Measurements from ENCODE around the gene SLC22A16. TPM values are rescaled to one million over a fixed set of nuclear protein-coding genes. Genes with fewer than 3 reads are reported as not detected.

The SLC22A16 gene
- total and polyA plus RNA-seq, 4 donors, result 0.63 to 1.3 (median 0.77) TPM

GRCh38 chr6:110432285-110432900, 44.0 kb downstream of the SLC22A16 start:
- H3K4me1 ChIP-seq (ENCODE audit: control insufficient read depth, insufficient read depth, low read length), result no peaks in the 10 kb centered on the region
- DNase-seq (ENCODE audit: low read depth in 4 of 6, low spot score in 6 of 6), result no peak
- H3K36me3 ChIP-seq (ENCODE audit: control insufficient read depth, insufficient read depth, low read length), result no peaks in the 10 kb centered on the region
- no peaks in the 10 kb centered on the region for H3K9me3 ChIP-seq (ENCODE audit: control insufficient read depth, insufficient read depth, low read length)
- no peak overlapping the region for H3K27ac ChIP-seq (ENCODE audit: low read depth, low read length)
- WGBS (ENCODE audit: insufficient coverage), result 30% methylated on average over 2 of the region's 3 CpGs
- H3K27me3 ChIP-seq (ENCODE audit: control insufficient read depth, insufficient read depth, low read length), result no peaks in the 10 kb centered on the region
- no peak overlapping the region for H3K4me3 ChIP-seq (ENCODE audit: low read depth, low read length)

GRCh38 chr6:110430741-110431140, 45.7 kb downstream of the SLC22A16 start:
- 80% methylated on average over 1 of the region's 4 CpGs for WGBS (ENCODE audit: insufficient coverage)
- Histone ChIP-seq H3K27ac (ENCODE audit: low read depth, low read length) (no peak overlapping the region), H3K4me3 (ENCODE audit: low read depth, low read length) (no peak overlapping the region), H3K4me1 (ENCODE audit: control insufficient read depth, insufficient read depth, low read length) (no peaks in the 10 kb centered on the region), H3K9me3 (ENCODE audit: control insufficient read depth, insufficient read depth, low read length) (no peaks in the 10 kb centered on the region), H3K27me3 (ENCODE audit: control insufficient read depth, insufficient read depth, low read length) (no peaks in the 10 kb centered on the region), H3K36me3 (ENCODE audit: control insufficient read depth, insufficient read depth, low read length) (no peaks in the 10 kb centered on the region)
- no peak for DNase-seq (ENCODE audit: low read depth in 4 of 6, low spot score in 6 of 6)

GRCh38 chr6:110430236-110430635, 46.2 kb downstream of the SLC22A16 start:
- DNase-seq (ENCODE audit: low read depth in 4 of 6, low spot score in 6 of 6), result no peak
- Histone ChIP-seq H3K27me3 (ENCODE audit: control insufficient read depth, insufficient read depth, low read length) (no peaks in the 10 kb centered on the region), H3K4me1 (ENCODE audit: control insufficient read depth, insufficient read depth, low read length) (no peaks in the 10 kb centered on the region), H3K4me3 (ENCODE audit: low read depth, low read length) (no peak overlapping the region), H3K27ac (ENCODE audit: low read depth, low read length) (no peak overlapping the region), H3K9me3 (ENCODE audit: control insufficient read depth, insufficient read depth, low read length) (no peaks in the 10 kb centered on the region), H3K36me3 (ENCODE audit: control insufficient read depth, insufficient read depth, low read length) (no peaks in the 10 kb centered on the region)
- WGBS (ENCODE audit: insufficient coverage), result 53% methylated on average over 4 of the region's 5 CpGs

GRCh38 chr6:110428153-110428552, 48.3 kb downstream of the SLC22A16 start:
- WGBS (ENCODE audit: insufficient coverage), result no CpG with 5 or more reads among the region's 2 CpGs
- no peak for DNase-seq (ENCODE audit: low read depth in 4 of 6, low spot score in 6 of 6)
- Histone ChIP-seq H3K27me3 (ENCODE audit: control insufficient read depth, insufficient read depth, low read length) (no peaks in the 10 kb centered on the region), H3K9me3 (ENCODE audit: control insufficient read depth, insufficient read depth, low read length) (no peaks in the 10 kb centered on the region), H3K27ac (ENCODE audit: low read depth, low read length) (no peak overlapping the region), H3K4me1 (ENCODE audit: control insufficient read depth, insufficient read depth, low read length) (no peaks in the 10 kb centered on the region), H3K36me3 (ENCODE audit: control insufficient read depth, insufficient read depth, low read length) (no peaks in the 10 kb centered on the region), H3K4me3 (ENCODE audit: low read depth, low read length) (no peak overlapping the region)

- no peak overlapping the region for H3K4me3 ChIP-seq (ENCODE audit: low read depth, low read length)
- 43% methylated on average over 1 of the region's 5 CpGs for WGBS (ENCODE audit: insufficient coverage)
- DNase-seq (ENCODE audit: low read depth in 4 of 6, low spot score in 6 of 6), result peak in 1 of 6 donors; percentile 64
Observed at GRCh38 chr6:110425816-110426215, 50.6 kb downstream of the SLC22A16 start.

GRCh38 chr6:110422444-110422822, 54.0 kb downstream of the SLC22A16 start:
- Histone ChIP-seq H3K9me3 (ENCODE audit: control insufficient read depth, insufficient read depth, low read length) (no peaks in the 10 kb centered on the region), H3K4me3 (ENCODE audit: low read depth, low read length) (no peak overlapping the region), H3K36me3 (ENCODE audit: control insufficient read depth, insufficient read depth, low read length) (no peaks in the 10 kb centered on the region), H3K27ac (ENCODE audit: low read depth, low read length) (no peak overlapping the region), H3K4me1 (ENCODE audit: control insufficient read depth, insufficient read depth, low read length) (no peaks in the 10 kb centered on the region), H3K27me3 (ENCODE audit: control insufficient read depth, insufficient read depth, low read length) (no peaks in the 10 kb centered on the region)
- no peak for DNase-seq (ENCODE audit: low read depth in 4 of 6, low spot score in 6 of 6)

More at GRCh38 chr6:110425816-110426215, 50.6 kb downstream of the SLC22A16 start:
- Histone ChIP-seq H3K27ac (ENCODE audit: low read depth, low read length) (no peak overlapping the region), H3K27me3 (ENCODE audit: control insufficient read depth, insufficient read depth, low read length) (no peaks in the 10 kb centered on the region), H3K4me1 (ENCODE audit: control insufficient read depth, insufficient read depth, low read length) (no peaks in the 10 kb centered on the region), H3K36me3 (ENCODE audit: control insufficient read depth, insufficient read depth, low read length) (no peaks in the 10 kb centered on the region), H3K9me3 (ENCODE audit: control insufficient read depth, insufficient read depth, low read length) (no peaks in the 10 kb centered on the region)

GRCh38 chr6:110421749-110422443, 54.5 kb downstream of the SLC22A16 start:
- Histone ChIP-seq H3K4me1 (ENCODE audit: control insufficient read depth, insufficient read depth, low read length) (no peaks in the 10 kb centered on the region), H3K36me3 (ENCODE audit: control insufficient read depth, insufficient read depth, low read length) (no peaks in the 10 kb centered on the region), H3K4me3 (ENCODE audit: low read depth, low read length) (no peak overlapping the region), H3K27me3 (ENCODE audit: control insufficient read depth, insufficient read depth, low read length) (no peaks in the 10 kb centered on the region), H3K9me3 (ENCODE audit: control insufficient read depth, insufficient read depth, low read length) (no peaks in the 10 kb centered on the region), H3K27ac (ENCODE audit: low read depth, low read length) (no peak overlapping the region)
- DNase-seq (ENCODE audit: low read depth in 4 of 6, low spot score in 6 of 6), result no peak
- 72% methylated on average over 3 of the region's 4 CpGs for WGBS (ENCODE audit: insufficient coverage)

GRCh38 chr6:110419028-110419739, 57.2 kb downstream of the SLC22A16 start:
- WGBS (ENCODE audit: insufficient coverage), result 78% methylated on average over 5 of the region's 6 CpGs
- no peaks in the 10 kb centered on the region for H3K36me3 ChIP-seq (ENCODE audit: control insufficient read depth, insufficient read depth, low read length)
- no peak overlapping the region for H3K4me3 ChIP-seq (ENCODE audit: low read depth, low read length)
- no peak overlapping the region for H3K27ac ChIP-seq (ENCODE audit: low read depth, low read length)
- H3K9me3 ChIP-seq (ENCODE audit: control insufficient read depth, insufficient read depth, low read length), result no peaks in the 10 kb centered on the region
- H3K27me3 ChIP-seq (ENCODE audit: control insufficient read depth, insufficient read depth, low read length), result no peaks in the 10 kb centered on the region
- peaks cover 15% of the 10 kb centered on the region for H3K4me1 ChIP-seq (ENCODE audit: control insufficient read depth, insufficient read depth, low read length)
- DNase-seq (ENCODE audit: low read depth in 4 of 6, low spot score in 6 of 6), result no peak

- Histone ChIP-seq H3K4me1 (ENCODE audit: control insufficient read depth, insufficient read depth, low read length) (peaks cover 21% of the 10 kb centered on the region), H3K36me3 (ENCODE audit: control insufficient read depth, insufficient read depth, low read length) (no peaks in the 10 kb centered on the region), H3K9me3 (ENCODE audit: control insufficient read depth, insufficient read depth, low read length) (no peaks in the 10 kb centered on the region), H3K27me3 (ENCODE audit: control insufficient read depth, insufficient read depth, low read length) (no peaks in the 10 kb centered on the region), H3K27ac (ENCODE audit: low read depth, low read length) (no peak overlapping the region), H3K4me3 (ENCODE audit: low read depth, low read length) (no peak overlapping the region)
- 100% methylated on average over 2 of the region's 3 CpGs for WGBS (ENCODE audit: insufficient coverage)
- no peak for DNase-seq (ENCODE audit: low read depth in 4 of 6, low spot score in 6 of 6)
Observed at GRCh38 chr6:110418594-110418993, 57.8 kb downstream of the SLC22A16 start.

Data from spinal cord (tissue), 10 donors.